ENCODE measurements around the gene TMEM92.

The TMEM92 gene

GRCh38 chr17:50329716-50330115 lies 55.5 kb downstream of the TMEM92 start:
- DNase-seq: no peak

GRCh38 chr17:50330151-50330775 lies 56.0 kb downstream of the TMEM92 start:
- DNase-seq: no peak
